RWPE1 (cell line): ENCODE data around the gene RGS3.

Experiments
- CTCF ChIA-PET: fragments of 350-600 bp; sonication (Branson Sonifier 250); formaldehyde crosslinking; extraction: SDS; loops from one replicate; lab custom pipeline; 2021; lab: Yijun Ruan, JAX
- POLR2A ChIA-PET: fragments of 400-600 bp; formaldehyde crosslinking; extraction: SDS; loops from one replicate; lab custom pipeline; 2020; ENCODE audit warnings: antibody characterized with exemption; ENCODE audit not compliant: low non-redundant PET; lab: Yijun Ruan, JAX
- DNase-seq: peaks from one replicate; pipeline ENCODE4 v3.0.0; 2012; ENCODE audit warnings: low spot score
- H3K27ac ChIP-seq: fragments of 450-650 bp; 2 replicates; pipeline ENCODE4 v1.5.1; 2017
- TF ChIP-seq, protein P1 (sequence below): fragments of 450-650 bp; conservative IDR thresholded peaks from 2 replicates; pipeline ENCODE4 v1.5.1; 2017; ENCODE audit warnings: low read depth, mild to moderate bottlenecking

RGS3 gene

GRCh38 chr9:113522858-113523257 lies 59.3 kb downstream of the RGS3 start:
- TF ChIP-seq, protein P1, sequence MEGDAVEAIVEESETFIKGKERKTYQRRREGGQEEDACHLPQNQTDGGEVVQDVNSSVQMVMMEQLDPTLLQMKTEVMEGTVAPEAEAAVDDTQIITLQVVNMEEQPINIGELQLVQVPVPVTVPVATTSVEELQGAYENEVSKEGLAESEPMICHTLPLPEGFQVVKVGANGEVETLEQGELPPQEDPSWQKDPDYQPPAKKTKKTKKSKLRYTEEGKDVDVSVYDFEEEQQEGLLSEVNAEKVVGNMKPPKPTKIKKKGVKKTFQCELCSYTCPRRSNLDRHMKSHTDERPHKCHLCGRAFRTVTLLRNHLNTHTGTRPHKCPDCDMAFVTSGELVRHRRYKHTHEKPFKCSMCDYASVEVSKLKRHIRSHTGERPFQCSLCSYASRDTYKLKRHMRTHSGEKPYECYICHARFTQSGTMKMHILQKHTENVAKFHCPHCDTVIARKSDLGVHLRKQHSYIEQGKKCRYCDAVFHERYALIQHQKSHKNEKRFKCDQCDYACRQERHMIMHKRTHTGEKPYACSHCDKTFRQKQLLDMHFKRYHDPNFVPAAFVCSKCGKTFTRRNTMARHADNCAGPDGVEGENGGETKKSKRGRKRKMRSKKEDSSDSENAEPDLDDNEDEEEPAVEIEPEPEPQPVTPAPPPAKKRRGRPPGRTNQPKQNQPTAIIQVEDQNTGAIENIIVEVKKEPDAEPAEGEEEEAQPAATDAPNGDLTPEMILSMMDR = no peak
- ChIA-PET CTCF (interaction anchor here (0.6 kb wide), 1 partner anchor 37 kb away, joined by 3 read pairs; no protein-coding TSS in a partner anchor), POLR2A (no interaction called here)
- DNase-seq = no peak
- H3K27ac ChIP-seq = no peak overlapping the region

DNA sequence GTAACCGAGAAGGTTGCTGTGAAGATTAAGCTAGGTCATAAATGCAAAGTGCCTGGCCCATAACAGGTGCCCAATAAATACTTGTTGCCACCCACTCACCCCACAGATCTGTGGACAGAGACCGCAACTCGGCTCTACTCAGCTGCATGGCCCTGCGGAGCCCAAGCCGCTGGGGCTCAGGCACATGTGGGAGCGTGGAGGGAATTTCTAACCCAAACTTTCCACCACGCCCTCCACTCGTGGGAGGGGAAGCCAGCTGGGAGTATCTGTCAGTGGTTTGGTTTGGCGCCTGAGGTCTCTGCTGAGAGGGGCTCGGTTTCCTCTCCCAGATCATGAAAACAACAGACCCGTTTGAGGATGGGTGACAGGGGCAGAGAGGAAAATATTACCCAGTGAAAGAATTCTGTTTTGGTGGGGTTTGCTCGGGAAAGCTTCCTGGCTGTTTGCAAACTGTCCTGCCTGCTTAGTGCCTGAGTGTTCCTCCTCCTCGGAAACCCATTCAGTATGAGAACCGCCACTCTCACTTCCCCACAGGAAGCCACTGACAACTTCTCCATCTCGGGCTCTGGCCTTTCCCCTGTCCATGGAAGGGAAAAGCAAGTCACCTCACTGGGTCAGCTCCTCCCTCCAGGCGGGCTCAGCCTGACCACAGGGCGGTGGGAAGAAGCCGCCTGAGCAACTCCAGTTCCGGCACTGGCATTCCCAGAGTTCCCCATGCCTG lies 60.1 kb downstream of the RGS3 start:
- POLR2A ChIA-PET = no interaction called here
- no peak overlapping the region for H3K27ac ChIP-seq
- CTCF ChIA-PET = interaction anchor here (0.6 kb wide), 1 partner anchor 40 kb away, joined by 3 read pairs; no protein-coding TSS in a partner anchor
- no peak for DNase-seq
- TF ChIP-seq, protein P1 = no peak

DNA sequence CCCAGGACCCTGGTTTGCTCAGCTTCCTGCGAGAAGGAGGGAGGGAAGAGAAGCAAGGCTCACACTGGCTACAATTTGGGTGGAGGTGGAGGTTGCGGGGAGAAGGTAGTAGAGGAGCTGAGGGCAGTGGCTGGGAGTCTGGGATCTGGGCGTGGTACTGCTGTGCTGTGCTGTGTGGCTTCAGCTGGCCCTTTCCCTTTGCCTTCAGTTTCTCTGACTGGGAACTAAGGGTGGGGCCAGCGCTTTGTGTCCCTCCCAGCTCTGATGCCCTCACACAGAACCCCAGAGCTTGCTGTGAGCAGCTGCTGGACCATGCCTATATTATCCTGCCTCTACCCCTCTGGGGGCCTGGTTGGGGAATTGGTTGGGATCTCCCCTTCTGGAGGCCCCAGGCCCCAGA lies 60.9 kb downstream of the RGS3 start:
- no peak for DNase-seq
- ChIA-PET POLR2A (no interaction called here), CTCF (interaction anchor here (0.6 to 0.7 kb wide), 2 partner anchors 47 to 766 kb away, joined by 3 read pairs; no protein-coding TSS in a partner anchor)
- no peak overlapping the region for H3K27ac ChIP-seq
- TF ChIP-seq, protein P1 = no peak

DNA sequence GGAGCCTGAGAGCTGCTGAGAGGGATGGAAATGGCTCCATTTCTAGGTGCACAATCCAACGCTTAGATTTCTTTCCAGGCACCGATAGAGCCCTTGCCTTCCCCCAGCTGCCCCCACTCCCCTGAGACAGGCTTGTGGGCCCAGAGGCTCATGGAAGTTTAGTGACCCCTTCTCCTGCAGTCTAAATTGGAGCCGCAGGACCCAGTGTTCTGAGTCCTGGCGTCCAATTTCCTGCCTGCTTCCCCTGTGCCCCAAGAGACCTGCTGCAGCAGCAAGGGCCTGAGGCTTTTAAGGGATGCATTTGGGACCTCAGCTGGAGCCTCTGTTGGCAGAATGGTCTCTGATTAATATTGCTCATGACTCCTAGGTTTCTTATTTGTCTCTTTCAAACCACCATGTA lies 61.7 kb downstream of the RGS3 start:
- no peak for DNase-seq
- no peak overlapping the region for H3K27ac ChIP-seq
- TF ChIP-seq, protein P1 = no peak
- ChIA-PET CTCF (interaction anchor here (0.6 to 0.7 kb wide), 2 partner anchors 766 to 1116 kb away, joined by 3 read pairs; no protein-coding TSS in a partner anchor), POLR2A (interaction anchor here (0.6 kb wide), 1 partner anchor 115 kb away, joined by 3 read pairs; the partner anchor contains the start of genes C9orf43 and POLE3)

DNA sequence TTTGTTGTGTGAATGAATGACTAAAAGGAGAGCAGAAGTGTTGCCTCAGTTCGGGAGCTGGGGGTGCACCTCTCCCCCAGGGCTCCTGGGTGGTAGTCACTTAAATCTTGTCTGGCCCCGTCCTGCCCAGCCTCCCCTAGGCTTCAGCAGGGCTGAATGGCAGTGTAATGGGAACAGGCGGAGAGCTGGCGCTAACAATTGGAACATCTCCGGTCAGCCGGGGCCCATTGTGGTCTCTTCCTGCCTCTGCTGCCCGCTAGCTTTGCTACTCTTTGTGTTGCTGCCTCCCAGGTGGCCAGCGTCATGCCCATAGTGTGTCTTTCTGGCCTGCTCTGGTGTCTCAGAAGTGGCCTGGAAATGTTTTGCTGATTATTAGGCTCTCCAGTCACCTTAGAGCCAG lies 62.3 kb downstream of the RGS3 start:
- TF ChIP-seq, protein P1 = no peak
- POLR2A ChIA-PET = interaction anchor here (0.6 kb wide), 1 partner anchor 115 kb away, joined by 3 read pairs; the partner anchor contains the start of genes C9orf43 and POLE3

GRCh38 chr9:113526231-113526746 lies 62.8 kb downstream of the RGS3 start:
- ChIA-PET POLR2A (no interaction called here), CTCF (interaction anchor here (1.1 kb wide), 1 partner anchor 23 kb away, joined by 3 read pairs; no protein-coding TSS in a partner anchor)
- H3K27ac ChIP-seq = no peak overlapping the region
- TF ChIP-seq, protein P1 = no peak
- no peak for DNase-seq

More for the DNA sequence above, 62.3 kb downstream of the RGS3 start:
- no peak overlapping the region for H3K27ac ChIP-seq
- CTCF ChIA-PET = no interaction called here
- no peak for DNase-seq
